HepG2 (cell line): ENCODE measurements around the gene JAKMIP2. TPM values are rescaled to one million over a fixed set of nuclear protein-coding genes. Genes with fewer than 3 reads are reported as not detected.

Source experiments
- ATAC-seq: fragments of 200-7000 bp; cut with Tn5 transposase; 3 replicates; pipeline ENCODE4 v1.9.1; 2020; ENCODE audit warnings: mild to moderate bottlenecking, moderate library complexity
- BruUV-seq: library from RNA; stranded (reverse); fragments of 400-500 nt; replicated peaks from 2 replicates; lab custom pipeline; 2021; lab: Mats Ljungman, UMichigan
- CTCF ChIA-PET: fragments of 300-600 bp; formaldehyde crosslinking; extraction: SDS; loops from one replicate; lab custom pipeline; 2021; ENCODE audit warnings: low total read pairs, inconsistent platforms, low intra/inter-chr PET ratio; lab: Yijun Ruan, JAX
- POLR2A ChIA-PET: fragments of 350-600 bp; sonication (Branson Sonifier 250); formaldehyde crosslinking; loops from one replicate; lab custom pipeline; 2020; ENCODE audit warnings: antibody characterized with exemption, inconsistent platforms; lab: Yijun Ruan, JAX
- DNase-seq: peaks from one replicate; pipeline ENCODE4 v3.0.0-alpha.2; 2015; ENCODE audit warnings: low spot score
- FAIRE-seq: peaks from 3 replicates; lab custom pipeline; 2011; peaks lifted over from hg19 to GRCh38; lab: Jason Lieb, UNC
- H2AFZ ChIP-seq: one replicate; pipeline ENCODE4 v1.6.1; 2011; ENCODE audit warnings: low read length, inconsistent platforms
- H3K27ac ChIP-seq: fragments of 300-600 bp; 3 replicates; pipeline ENCODE4 v1.8.0; 2011; ENCODE audit warnings: mixed run types, mild to moderate bottlenecking, mixed read lengths, low read length, inconsistent platforms; ENCODE audit not compliant: insufficient read depth; ENCODE audit errors: extremely low read length
- H3K27me3 ChIP-seq, 2 experiments: fragments of 200-600 bp in 1 of 2; 2 replicates in 1 of 2; 3 replicates in 1 of 2; pipeline versions ENCODE4 v1.6.0 to v1.8.0; 2011; ENCODE audit warnings: low read length in 2 of 2, mild to moderate bottlenecking in 2 of 2, moderate library complexity in 2 of 2, inconsistent platforms in 1 of 2; ENCODE audit not compliant: insufficient read depth in 2 of 2, control insufficient read depth in 1 of 2
- H3K36me3 ChIP-seq, 2 experiments: fragments of 200-600 bp in 1 of 2; replicated peaks in 1 of 2; 2 replicates in 1 of 2; 3 replicates in 1 of 2; pipeline versions ENCODE4 v1.5.1 to v1.8.0; 2011; ENCODE audit warnings: low read length in 2 of 2, inconsistent platforms in 1 of 2; ENCODE audit not compliant: insufficient read depth in 2 of 2, control insufficient read depth in 1 of 2
- H3K4me1 ChIP-seq: 2 replicates; pipeline ENCODE4 v1.5.1; 2012; ENCODE audit warnings: low read length, inconsistent platforms; ENCODE audit not compliant: insufficient read depth
- H3K4me2 ChIP-seq: 2 replicates; pipeline ENCODE4 v1.6.0; 2011; ENCODE audit warnings: low read depth, low read length, inconsistent platforms
- H3K4me3 ChIP-seq, 3 experiments: fragments of 200-600 bp in 1 of 3; sonication (generic), shearing (Covaris generic) in 1 of 3; replicated peaks in 1 of 3; 2 replicates each; pipeline ENCODE4 v1.5.1; 2011 to 2016; ENCODE audit warnings: low read length in 3 of 3, inconsistent platforms in 2 of 3, low read depth in 2 of 3, mild to moderate bottlenecking in 2 of 3, control low read depth in 1 of 3, mixed read lengths in 1 of 3; ENCODE audit not compliant: insufficient read depth in 1 of 3
- H3K79me2 ChIP-seq: one replicate; pipeline ENCODE4 v1.6.1; 2011; ENCODE audit warnings: low read length, inconsistent platforms; ENCODE audit not compliant: insufficient read depth
- H3K9ac ChIP-seq: 2 replicates; pipeline ENCODE4 v1.6.0; 2011; ENCODE audit warnings: mild to moderate bottlenecking, low read depth, low read length, inconsistent platforms; ENCODE audit not compliant: insufficient read depth
- H3K9me3 ChIP-seq: 2 replicates; pipeline ENCODE4 v1.5.1; 2012; ENCODE audit warnings: mild to moderate bottlenecking, low read length
- H4K20me1 ChIP-seq: 2 replicates; pipeline ENCODE4 v1.6.0; 2011; ENCODE audit warnings: inconsistent platforms, mild to moderate bottlenecking, low read length, moderate library complexity; ENCODE audit not compliant: insufficient read depth
- FOSL1 ChIP-seq: sonication (generic); formaldehyde crosslinking; IDR thresholded peaks from 2 replicates; pipeline ENCODE4 v1.9.0; 2021; ENCODE audit warnings: missing genetic modification reagents, borderline replicate concordance
- RFX3 ChIP-seq: IDR thresholded peaks from 2 replicates; pipeline ENCODE4 v1.6.1; 2016; ENCODE audit warnings: missing biosample characterization, missing genetic modification reagents
- ZFP1 ChIP-seq: IDR thresholded peaks from 2 replicates; pipeline ENCODE4 v1.6.1; 2016
- ZNF138 ChIP-seq: sonication (generic); formaldehyde crosslinking; IDR thresholded peaks from 2 replicates; pipeline ENCODE4 v1.5.0; 2020; ENCODE audit warnings: mild to moderate bottlenecking, low read depth, missing genetic modification reagents
- ZNF331 ChIP-seq: sonication (generic); formaldehyde crosslinking; IDR thresholded peaks from 2 replicates; pipeline ENCODE4 v1.4.0; 2020; ENCODE audit warnings: missing genetic modification reagents
- ZNF33A ChIP-seq: sonication (generic); formaldehyde crosslinking; IDR thresholded peaks from 2 replicates; pipeline ENCODE4 v1.5.1; 2020; ENCODE audit warnings: missing genetic modification reagents, mild to moderate bottlenecking, moderate library complexity, borderline replicate concordance
- ZNF350 ChIP-seq: sonication (generic); formaldehyde crosslinking; IDR thresholded peaks from 2 replicates; pipeline ENCODE4 v1.4.0; 2020; ENCODE audit warnings: mild to moderate bottlenecking, low read depth, missing genetic modification reagents, borderline replicate concordance
- ZNF580 ChIP-seq: IDR thresholded peaks from 2 replicates; pipeline ENCODE4 v1.6.1; 2016; ENCODE audit warnings: low read depth, borderline replicate concordance
- in situ Hi-C: cut with HindIII; loops from 2 replicates; pipeline ENCODE4 v1.10.0; 2017; ENCODE audit warnings: low pct_unique_long_range_greater_than_20kb; ENCODE audit not compliant: extremely low pct_ligation_motif_present
- intact Hi-C: fragments of 100-400 bp; cut with micrococcal nuclease; formaldehyde crosslinking; loops from one replicate; pipeline ENCODE4 v1.10.0; 2022; ENCODE audit not compliant: unreplicated experiment
- polyA plus RNA-seq, 8 experiments: library from polyadenylated mRNA; depleted of rRNA in 3 of 8; stranded (reverse) in 7 of 8; unstranded in 1 of 8; fragments of >200 nt; fragmentation: Illumina TruSeq in 4 of 8; extraction: Trizol in 4 of 8; gene quantifications; 2 replicates each; pipeline versions ENCODE4 v1.2.1 to v1.2.3, GENCODE V29; 2011 to 2016; ENCODE audit warnings: low read depth in 4 of 8, missing spikeins in 1 of 8, mixed read lengths in 1 of 8; ENCODE audit not compliant: insufficient read depth in 1 of 8
- total RNA-seq, 5 experiments: library from RNA; depleted of rRNA; stranded (reverse); fragments of >200 nt; fragmentation: Illumina TruSeq; extraction: Trizol; gene quantifications; 2 replicates each; pipeline ENCODE4 v1.2.3, GENCODE V29; 2016; ENCODE audit warnings: low read depth in 1 of 5
- TF ChIP-seq, protein P1 (sequence below): sonication (generic); formaldehyde crosslinking; IDR thresholded peaks from 2 replicates; pipeline ENCODE4 v1.4.0; 2020; ENCODE audit warnings: missing genetic modification reagents

The JAKMIP2 gene
- total and polyA plus RNA-seq, 2 of the 13 experiments (the other 11 are each of a cell fraction or from before 2014, with no cell fraction given): 0.04 to 2.1 TPM

DNA sequence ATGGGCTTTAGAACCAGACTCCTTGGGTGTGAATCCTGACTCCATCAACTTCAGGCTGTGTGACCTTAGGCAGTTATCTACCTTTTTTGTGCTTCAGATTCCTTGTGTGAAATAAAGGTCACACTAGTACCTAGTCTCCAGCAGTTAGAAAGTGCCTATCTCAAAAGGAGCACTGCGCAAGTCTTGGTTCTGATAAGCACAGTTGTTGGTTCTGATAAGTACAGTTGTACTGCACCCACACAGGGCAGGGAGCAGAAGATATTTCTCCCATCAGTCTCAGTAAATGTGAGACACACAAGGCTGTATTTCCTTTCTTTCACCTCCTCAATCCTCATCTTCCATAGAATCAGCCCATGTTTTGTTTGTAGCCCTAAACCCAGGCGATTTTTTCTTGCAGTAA lies 156.1 kb downstream of the JAKMIP2 start (continued):
- TF ChIP-seq ZFP1 (CRISPR knock-in tag): no peak

- no peak for TF ChIP-seq ZNF580 (CRISPR knock-in tag)
- TF ChIP-seq ZNF138 (CRISPR knock-in tag): no peak
- TF ChIP-seq FOSL1 (CRISPR knock-in tag): no peak
- no peak for TF ChIP-seq RFX3 (CRISPR knock-in tag)
- TF ChIP-seq ZNF350: no peak
- TF ChIP-seq ZNF33A: no peak
- TF ChIP-seq, protein P1, sequence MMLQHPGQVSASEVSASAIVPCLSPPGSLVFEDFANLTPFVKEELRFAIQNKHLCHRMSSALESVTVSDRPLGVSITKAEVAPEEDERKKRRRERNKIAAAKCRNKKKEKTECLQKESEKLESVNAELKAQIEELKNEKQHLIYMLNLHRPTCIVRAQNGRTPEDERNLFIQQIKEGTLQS (CRISPR knock-in tag): no peak
- no peak for TF ChIP-seq ZNF331 (CRISPR knock-in tag)
- TF ChIP-seq, all 625 proteins: peak for 0
- no peaks in the 10 kb centered on the region for H3K4me1 ChIP-seq
- no peak overlapping the region for H3K4me3 ChIP-seq
- no peak for FAIRE-seq
- no peaks in the 10 kb centered on the region for H3K27me3 ChIP-seq
- in situ Hi-C loops (loop anchor here (10.0 kb wide), 1 partner anchor 314 kb away; no protein-coding TSS in a partner anchor), intact Hi-C loops (no loop called here)
- no peaks in the 10 kb centered on the region for H4K20me1 ChIP-seq
- no peaks in the 10 kb centered on the region for H3K9me3 ChIP-seq
- H3K36me3 ChIP-seq: no peaks in the 10 kb centered on the region
- BruUV-seq: no TSS peak
- ChIA-PET POLR2A (no interaction called here), CTCF (no interaction called here)
- DNase-seq: no peak
- H2AFZ ChIP-seq: no peak overlapping the region
- H3K4me2 ChIP-seq: no peak overlapping the region
- H3K9ac ChIP-seq: no peak overlapping the region
- no peak overlapping the region for H3K27ac ChIP-seq
- H3K79me2 ChIP-seq: no peaks in the 10 kb centered on the region
- no peak for ATAC-seq
Observed at GRCh38 chr5:147621016-147621415, 161.5 kb downstream of the JAKMIP2 start.
